GM12872 (cell line): Measurements from ENCODE around the gene CRB3.

Experiments
- CTCF ChIP-seq: IDR thresholded peaks from 3 replicates; pipeline ENCODE4 v1.5.1; 2011; ENCODE audit warnings: low read depth, mild to moderate bottlenecking, low read length, moderate library complexity; ENCODE audit not compliant: insufficient read depth

The CRB3 gene

GRCh38 chr19:6455924-6456323 lies 8.1 kb upstream of the CRB3 start:
- no peak for TF ChIP-seq CTCF

GRCh38 chr19:6457958-6458694 lies 5.9 kb upstream of the CRB3 start:
- no peak for TF ChIP-seq CTCF

- no peak for TF ChIP-seq CTCF
Observed at GRCh38 chr19:6458695-6459261, 5.3 kb upstream of the CRB3 start.

GRCh38 chr19:6459262-6460098 lies 4.6 kb upstream of the CRB3 start, which contains the start of gene SLC25A23:
SLC25A23 (minus strand) TSS chr19:6459792; CDS start chr19:6459628, 164 bp downstream.
- no peak for TF ChIP-seq CTCF

GRCh38 chr19:6460099-6460884 lies 3.8 kb upstream of the CRB3 start:
- TF ChIP-seq CTCF, result peak; percentile 92

- no peak for TF ChIP-seq CTCF
Observed at GRCh38 chr19:6465006-6465405, 935 bp downstream of the CRB3 start.

- no peak for TF ChIP-seq CTCF
Observed at GRCh38 chr19:6465663-6466062, 1.6 kb downstream of the CRB3 start.
